ENCODE data around the gene OTUB1. TPM values are rescaled to one million over a fixed set of nuclear protein-coding genes. Genes with fewer than 3 reads are reported as not detected.
A peak's percentile ranks its signal among the peaks of the same experiment; 100 is the strongest.

OTUB1 gene
- total RNA-seq, 6 experiments from 2014 or later = 23.2 to 35.3 (median 24.7) TPM

- WGBS (ENCODE audit: insufficient coverage, low coverage, low lambda C conversion rate, missing lambda C conversion rate) = 80% methylated on average over 12 of the region's 20 CpGs
- TF ChIP-seq CTCF (IDR thresholded peaks at IDR 0.05) = peak; percentile 9 to 31 (median 18)
- TF ChIP-seq POLR2A (IDR thresholded peaks at IDR 0.05) = no peak
- Histone ChIP-seq H3K27me3 (no peaks in the 10 kb centered on the region), H3K9me3 (no peaks in the 10 kb centered on the region), H3K4me1 (peaks cover 0 to 9% (median 4%) of the 10 kb centered on the region in 4 donors), H3K4me3 (no peak overlapping the region), H3K36me3 (no peaks in the 10 kb centered on the region), H3K27ac (no peak overlapping the region)
- no peak for DNase-seq
- intact Hi-C loops (cut with DNase I) = no loop called here
- ATAC-seq = peak; percentile 6 to 27 (median 22)
Observed at GRCh38 chr11:64040684-64041322, 54.6 kb downstream of the OTUB1 start.

- Histone ChIP-seq H3K9me3 (no peaks in the 10 kb centered on the region), H3K27ac (no peak overlapping the region), H3K27me3 (no peaks in the 10 kb centered on the region), H3K4me3 (no peak overlapping the region), H3K36me3 (no peaks in the 10 kb centered on the region), H3K4me1 (no peaks in the 10 kb centered on the region)
- intact Hi-C loops (cut with DNase I) = no loop called here
- no peak for ATAC-seq
- no peak for DNase-seq
- TF ChIP-seq POLR2A (IDR thresholded peaks at IDR 0.05) (no peak), CTCF (IDR thresholded peaks at IDR 0.05) (no peak)
- no CpG with 5 or more reads among the region's 9 CpGs for WGBS (ENCODE audit: insufficient coverage, low coverage, low lambda C conversion rate, missing lambda C conversion rate)
Observed at GRCh38 chr11:64041846-64042245, 55.6 kb downstream of the OTUB1 start.

- no peaks in the 10 kb centered on the region for H3K4me1 ChIP-seq
- WGBS (ENCODE audit: insufficient coverage, low coverage, low lambda C conversion rate, missing lambda C conversion rate) = 40% methylated on average over 1 of the region's 4 CpGs
- no peaks in the 10 kb centered on the region for H3K9me3 ChIP-seq
- DNase-seq (no peak), ATAC-seq (peak in 3 of 4 donors; percentile 6 to 26 (median 20))
- intact Hi-C loops (cut with DNase I) = no loop called here
- TF ChIP-seq CTCF (IDR thresholded peaks at IDR 0.05) (no peak), POLR2A (IDR thresholded peaks at IDR 0.05) (no peak)
- H3K27ac ChIP-seq = no peak overlapping the region
- no peaks in the 10 kb centered on the region for H3K36me3 ChIP-seq
- H3K27me3 ChIP-seq = no peaks in the 10 kb centered on the region
- H3K4me3 ChIP-seq = no peak overlapping the region
Observed at GRCh38 chr11:64042301-64042700, 56.1 kb downstream of the OTUB1 start.

- Histone ChIP-seq H3K4me3 (no peak overlapping the region), H3K4me1 (no peaks in the 10 kb centered on the region), H3K9me3 (no peaks in the 10 kb centered on the region), H3K27me3 (no peaks in the 10 kb centered on the region), H3K27ac (no peak overlapping the region), H3K36me3 (no peaks in the 10 kb centered on the region)
- TF ChIP-seq POLR2A (IDR thresholded peaks at IDR 0.05) (no peak), CTCF (IDR thresholded peaks at IDR 0.05) (no peak)
- intact Hi-C loops (cut with DNase I) = no loop called here
- no peak for ATAC-seq
- DNase-seq = no peak
- 29% methylated on average over 1 of the region's 5 CpGs for WGBS (ENCODE audit: insufficient coverage, low coverage, low lambda C conversion rate, missing lambda C conversion rate)
Observed at GRCh38 chr11:64043545-64043944, 57.3 kb downstream of the OTUB1 start.

All from right lobe of liver (tissue), 6 donors.